Gastrocnemius medialis (tissue), 4 donors: Measurements from ENCODE around the gene CPXM2.

Experiments
- POLR2A ChIP-seq, 2 donors: fragments of 450-650 bp; IDR thresholded peaks; one replicate each; pipeline ENCODE4 v1.6.1; 2017; ENCODE audit warnings: antibody characterized with exemption in 2 of 2, mild to moderate bottlenecking in 2 of 2, moderate library complexity in 2 of 2
- TF ChIP-seq, protein P1 (sequence below), 5 experiments: fragments of 450-650 bp in 3 of 5; fragments of 200-600 bp in 2 of 5; sonication (generic) in 2 of 5; IDR thresholded peaks in 4 of 5; conservative IDR thresholded peaks in 1 of 5; 1 replicate in 4 of 5; 2 replicates in 1 of 5; pipeline ENCODE4 v1.5.1; 2016 to 2019; ENCODE audit warnings: antibody characterized with exemption in 5 of 5, mild to moderate bottlenecking in 3 of 5, moderate library complexity in 3 of 5

GRCh38 chr10:123760356-123761037 lies 131.1 kb downstream of the CPXM2 start:
- TF ChIP-seq, protein P1, sequence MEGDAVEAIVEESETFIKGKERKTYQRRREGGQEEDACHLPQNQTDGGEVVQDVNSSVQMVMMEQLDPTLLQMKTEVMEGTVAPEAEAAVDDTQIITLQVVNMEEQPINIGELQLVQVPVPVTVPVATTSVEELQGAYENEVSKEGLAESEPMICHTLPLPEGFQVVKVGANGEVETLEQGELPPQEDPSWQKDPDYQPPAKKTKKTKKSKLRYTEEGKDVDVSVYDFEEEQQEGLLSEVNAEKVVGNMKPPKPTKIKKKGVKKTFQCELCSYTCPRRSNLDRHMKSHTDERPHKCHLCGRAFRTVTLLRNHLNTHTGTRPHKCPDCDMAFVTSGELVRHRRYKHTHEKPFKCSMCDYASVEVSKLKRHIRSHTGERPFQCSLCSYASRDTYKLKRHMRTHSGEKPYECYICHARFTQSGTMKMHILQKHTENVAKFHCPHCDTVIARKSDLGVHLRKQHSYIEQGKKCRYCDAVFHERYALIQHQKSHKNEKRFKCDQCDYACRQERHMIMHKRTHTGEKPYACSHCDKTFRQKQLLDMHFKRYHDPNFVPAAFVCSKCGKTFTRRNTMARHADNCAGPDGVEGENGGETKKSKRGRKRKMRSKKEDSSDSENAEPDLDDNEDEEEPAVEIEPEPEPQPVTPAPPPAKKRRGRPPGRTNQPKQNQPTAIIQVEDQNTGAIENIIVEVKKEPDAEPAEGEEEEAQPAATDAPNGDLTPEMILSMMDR (IDR thresholded peaks at IDR 0.05 in 4 of 5, conservative IDR thresholded peaks at IDR 0.05 in 1 of 5) = no peak
- no peak for TF ChIP-seq POLR2A (IDR thresholded peaks at IDR 0.05)
